CD4-positive, alpha-beta T cell treated with Interleukin-15 for 1 hour (primary cell): ENCODE measurements around the gene XPA.
"Not testable (repeated sequence)": the region's sequence is repeated elsewhere in the genome, so short reads cannot be mapped to it uniquely, and the experiment has no call there.

Experiments used
- DNase-seq: peaks from one replicate; pipeline ENCODE4 v3.0.0-alpha.2; 2020

The XPA gene

GRCh38 chr9:97703437-97704344 is 6.6 kb upstream of the XPA start:
- DNase-seq, result no peak

DNA sequence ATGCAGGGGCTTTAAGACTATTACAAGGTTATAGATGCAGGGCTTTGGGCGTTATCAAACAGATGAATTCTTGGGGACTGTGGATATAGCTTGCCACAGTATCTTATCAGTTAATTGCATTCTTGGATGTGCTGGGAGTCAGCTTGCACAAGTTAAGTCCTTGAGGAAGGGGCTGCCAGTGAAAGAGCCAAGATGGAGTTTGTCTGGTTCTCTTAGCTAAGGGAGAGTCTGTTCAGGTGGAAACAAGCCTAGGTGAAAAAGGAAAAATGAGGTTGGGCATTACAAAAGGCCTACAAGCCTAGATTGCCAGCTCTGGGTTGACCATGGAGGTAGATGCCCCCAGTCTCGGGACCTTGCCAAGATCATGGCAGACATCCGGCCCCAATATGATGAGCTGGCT is 2.7 kb upstream of the XPA start:
- DNase-seq, result not testable (repeated sequence)

GRCh38 chr9:97699281-97699680 is 2.1 kb upstream of the XPA start:
- not testable (repeated sequence) for DNase-seq

DNA sequence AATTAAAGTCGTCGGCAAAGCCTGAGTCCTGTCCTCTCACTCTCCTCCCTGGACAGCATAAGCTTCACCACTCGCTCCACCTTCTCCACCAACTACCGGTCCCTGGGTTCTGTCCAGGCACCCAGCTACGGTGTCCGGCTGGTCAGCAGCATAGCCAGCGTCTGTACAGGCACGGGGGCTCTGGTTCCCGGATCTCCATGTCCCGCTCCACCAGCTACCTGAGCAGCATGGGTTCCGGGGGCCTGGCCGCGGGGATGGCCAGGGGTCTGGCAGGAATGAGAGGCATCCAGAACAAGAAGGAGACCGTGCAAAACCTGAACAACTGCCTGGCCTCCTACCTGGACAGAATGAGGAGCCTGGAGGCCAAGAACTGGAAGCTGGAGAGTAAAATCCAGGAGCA is 1.7 kb upstream of the XPA start:
- no peak for DNase-seq

DNA sequence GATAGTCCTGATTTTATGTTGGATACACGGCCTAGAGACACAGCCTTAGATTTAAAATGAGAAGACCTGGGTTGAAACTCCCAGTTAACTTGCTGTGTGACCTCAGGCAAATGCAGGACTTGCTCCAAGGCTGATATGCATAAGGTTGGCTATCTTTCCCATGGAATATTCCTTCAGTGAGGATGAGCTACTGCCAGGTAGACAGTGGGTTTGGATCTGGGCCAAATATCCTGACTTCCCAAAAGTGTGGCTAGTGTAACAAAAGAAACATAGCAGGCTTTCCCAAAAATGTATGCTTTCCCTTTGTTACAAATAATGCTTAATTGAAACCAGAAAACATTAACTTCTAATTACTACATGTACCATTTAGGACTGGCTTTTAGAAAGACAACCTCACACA is 697 bp upstream of the XPA start:
- no peak for DNase-seq

DNA sequence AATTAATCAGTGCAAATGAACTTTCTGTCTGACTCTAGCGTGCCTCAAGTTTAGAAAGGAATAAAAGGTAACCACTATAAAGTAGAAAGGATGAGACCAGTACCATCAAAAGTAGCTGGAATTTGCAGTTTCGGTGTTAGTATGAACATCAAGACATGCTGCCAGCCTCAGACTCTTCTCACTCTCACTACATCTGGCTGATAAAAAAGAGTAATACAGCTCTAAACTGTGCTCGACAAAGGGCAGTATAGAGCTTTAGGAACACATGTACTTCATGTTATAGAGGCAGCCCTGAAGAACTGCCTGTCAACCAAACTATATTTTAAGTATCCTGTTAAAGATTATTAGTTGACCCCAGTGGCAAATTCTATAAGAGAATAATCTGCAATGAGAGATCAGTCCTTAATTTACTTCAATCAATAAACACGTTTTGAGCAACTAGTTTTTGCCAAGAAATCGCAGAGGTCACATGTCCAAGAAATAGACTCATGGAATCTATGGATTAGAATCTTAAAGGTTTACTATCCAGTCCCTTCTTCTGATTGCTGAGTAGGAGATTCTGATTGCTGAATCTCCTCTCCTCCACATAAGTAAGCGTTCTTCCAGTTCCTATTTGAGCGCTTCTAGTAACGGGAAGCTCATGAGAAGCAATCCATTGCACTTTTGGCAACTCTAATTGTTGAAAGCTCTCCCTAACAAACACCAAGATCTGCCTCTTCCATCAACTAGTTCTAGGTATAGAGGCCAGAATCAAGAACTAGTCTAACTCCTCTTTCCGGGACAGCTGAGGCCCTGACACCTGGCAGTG is 941 bp downstream of the XPA start:
- no peak for DNase-seq

- no peak for DNase-seq
These were observed 1.8 kb downstream of the XPA start for GRCh38 chr9:97695390-97695789.

- no peak for DNase-seq
These were observed 2.4 kb downstream of the XPA start for GRCh38 chr9:97694769-97695168.

GRCh38 chr9:97689401-97690180 is 7.5 kb downstream of the XPA start:
- DNase-seq, result no peak

DNA sequence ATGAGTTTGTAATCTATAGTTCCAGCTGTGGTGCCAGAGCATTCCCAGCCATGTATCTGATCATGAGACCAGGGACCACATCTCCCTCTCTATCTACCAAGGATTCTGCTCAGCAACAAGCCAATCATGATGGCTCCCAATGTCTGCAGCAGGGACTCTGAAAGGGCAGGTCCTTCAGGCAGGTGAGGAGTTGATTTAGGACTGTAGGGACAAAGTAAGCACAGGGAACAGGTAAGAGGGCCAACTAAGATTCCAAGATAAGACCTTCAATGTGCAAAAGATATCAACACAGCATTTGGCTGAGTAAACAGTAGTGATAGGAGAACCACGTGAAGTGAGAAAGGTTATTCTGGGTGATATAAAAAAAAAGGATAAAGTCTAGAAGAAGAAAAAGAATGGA is 8.5 kb downstream of the XPA start:
- DNase-seq, result no peak

- DNase-seq, result no peak
These were observed 14.9 kb downstream of the XPA start for GRCh38 chr9:97682242-97682641.

DNA sequence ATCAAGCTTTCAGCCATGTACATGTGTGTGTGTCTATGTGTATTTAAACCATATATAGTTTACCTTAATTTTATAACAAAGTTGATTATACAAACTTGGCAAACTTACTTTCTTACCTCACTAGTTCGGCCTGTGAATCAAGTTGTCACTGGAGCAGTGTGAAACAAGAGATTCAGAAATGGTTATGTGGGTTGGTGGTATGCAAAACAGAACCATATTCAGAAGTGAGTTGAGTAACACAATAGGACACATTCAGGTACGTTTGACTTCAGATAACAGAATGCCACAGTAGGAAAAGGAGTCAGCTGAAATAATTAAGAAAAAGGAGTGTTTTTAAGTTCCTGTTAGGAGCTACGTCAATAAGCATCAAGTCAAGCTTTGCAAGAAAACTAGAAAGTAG is 21.5 kb downstream of the XPA start:
- no peak for DNase-seq

GRCh38 chr9:97673922-97674321 is 23.2 kb downstream of the XPA start:
- DNase-seq, result no peak

GRCh38 chr9:97672403-97672802 is 24.7 kb downstream of the XPA start:
- no peak for DNase-seq

GRCh38 chr9:97670586-97670985 is 26.6 kb downstream of the XPA start:
- no peak for DNase-seq

- DNase-seq, result no peak
These were observed 28.7 kb downstream of the XPA start for GRCh38 chr9:97668485-97668884.

DNA sequence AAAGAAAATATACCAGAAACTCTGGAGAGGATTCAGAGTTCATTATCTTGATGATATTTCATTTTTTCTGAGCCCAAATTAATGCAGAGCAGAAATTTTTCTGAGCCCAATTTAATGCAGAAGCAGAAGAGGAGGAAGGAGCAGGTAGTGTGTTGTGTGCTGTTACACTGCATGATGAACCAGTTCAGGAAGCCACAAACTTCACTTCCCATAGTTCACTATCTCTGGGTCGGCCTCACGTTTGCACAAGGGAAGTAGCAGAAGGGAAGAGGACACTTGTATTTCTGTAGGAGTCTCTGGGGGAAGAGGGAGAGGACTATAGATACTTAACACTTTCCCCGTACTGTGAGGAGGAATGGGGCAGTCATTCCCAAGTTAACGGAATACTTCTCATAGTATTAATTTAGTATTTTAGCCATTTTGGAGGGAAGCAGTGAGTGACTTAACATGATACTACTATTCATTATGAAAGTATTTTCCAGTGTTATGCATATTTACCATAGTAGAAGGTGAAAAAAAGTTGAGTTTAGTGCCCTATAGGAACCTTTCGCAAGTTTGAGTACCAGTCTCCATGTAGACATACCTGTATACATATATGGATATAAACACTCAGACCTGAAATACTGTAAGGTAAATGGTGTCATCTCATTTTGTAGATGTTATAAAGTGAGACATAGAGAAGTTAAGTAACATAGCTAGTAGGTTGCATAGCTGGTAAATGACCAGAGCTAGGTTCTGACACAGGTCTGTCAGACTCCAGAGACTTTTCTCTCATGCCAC is 30.0 kb downstream of the XPA start:
- no peak for DNase-seq

DNA sequence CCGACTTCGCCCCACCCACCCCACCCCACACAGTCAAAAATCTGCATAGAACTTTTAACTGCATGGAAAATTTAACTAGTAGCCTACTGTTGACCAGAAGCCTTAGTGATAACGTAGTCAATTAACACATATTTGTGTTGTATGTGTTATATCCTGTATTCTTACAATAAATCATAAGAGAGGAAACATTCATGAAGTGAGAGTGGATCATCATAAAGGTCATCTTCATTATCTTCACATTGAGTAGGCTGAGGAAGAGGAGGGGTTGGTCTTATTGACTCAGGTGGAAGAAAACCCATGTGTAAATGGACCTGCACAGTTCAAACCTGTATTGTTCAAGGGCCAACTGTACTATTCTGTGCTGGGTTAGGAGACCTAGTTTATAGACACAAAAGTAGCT is 31.4 kb downstream of the XPA start:
- DNase-seq, result no peak

DNA sequence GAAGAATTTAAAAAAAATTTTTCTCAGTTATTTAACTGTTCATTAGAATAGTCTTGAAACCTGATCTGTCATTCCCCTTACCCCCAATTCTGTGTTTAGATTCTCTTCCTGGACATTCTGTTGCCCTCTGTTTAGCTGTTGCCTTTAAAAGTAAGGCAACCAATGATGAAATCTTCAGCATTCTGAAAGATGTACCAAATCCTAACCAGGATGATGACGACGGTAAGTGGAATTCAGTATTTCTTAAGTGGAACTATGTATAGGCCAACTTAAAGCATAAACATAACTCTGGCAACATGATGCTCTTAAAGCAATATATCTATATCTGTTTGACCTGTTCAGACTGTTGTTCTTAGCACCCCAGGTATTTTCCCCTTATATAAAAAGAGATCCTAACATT is 36.3 kb downstream of the XPA start:
- no peak for DNase-seq

DNA sequence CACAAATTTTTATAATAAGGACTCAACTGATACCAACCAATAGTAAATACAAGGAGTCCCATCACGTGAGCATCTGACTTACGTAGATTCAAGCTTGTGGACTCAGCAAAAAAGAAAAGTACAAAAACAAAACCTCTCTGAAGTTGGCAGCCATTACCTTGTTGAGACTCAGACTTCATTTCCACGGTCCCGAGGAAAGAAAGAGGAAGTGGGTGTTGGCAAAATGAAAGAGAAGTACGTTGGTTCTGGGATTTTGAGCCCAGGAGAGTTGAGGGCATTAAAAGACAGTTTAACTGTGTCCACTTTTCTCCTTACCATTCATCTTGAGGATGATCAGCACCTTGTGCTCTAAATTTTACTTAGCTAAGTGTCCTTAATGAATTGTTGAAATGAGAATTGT is 36.8 kb downstream of the XPA start:
- no peak for DNase-seq

- no peak for DNase-seq
These were observed 37.4 kb downstream of the XPA start for GRCh38 chr9:97659771-97660170.

GRCh38 chr9:97658707-97659106 is 38.4 kb downstream of the XPA start:
- no peak for DNase-seq

GRCh38 chr9:97651646-97652045 is 45.5 kb downstream of the XPA start:
- DNase-seq, result no peak
